HepG2 (cell line): ENCODE results near the gene KRT12. TPM values are rescaled to one million over a fixed set of nuclear protein-coding genes. Genes with fewer than 3 reads are reported as not detected.

Source experiments
- ARHGAP35 ChIP-seq: sonication (generic); formaldehyde crosslinking; IDR thresholded peaks from 2 replicates; pipeline ENCODE4 v1.9.0; 2022; ENCODE audit warnings: mild to moderate bottlenecking, inconsistent platforms, moderate library complexity, missing genetic modification reagents, borderline replicate concordance
- ATF7-NPFF ChIP-seq: sonication (generic); formaldehyde crosslinking; IDR thresholded peaks from 2 replicates; pipeline ENCODE4 v1.8.1; 2023; ENCODE audit warnings: mild to moderate bottlenecking, low read depth, missing genetic modification reagents, moderate library complexity
- ATM ChIP-seq: fragments of 450-650 bp; IDR thresholded peaks from 2 replicates; pipeline ENCODE4 v1.7.1; 2017; ENCODE audit warnings: mild to moderate bottlenecking, borderline replicate concordance
- FLYWCH1 ChIP-seq: sonication (generic); formaldehyde crosslinking; IDR thresholded peaks from 2 replicates; pipeline ENCODE4 v1.8.1; 2023; ENCODE audit warnings: mild to moderate bottlenecking, missing genetic modification reagents
- HOXA3 ChIP-seq: sonication (generic); formaldehyde crosslinking; IDR thresholded peaks from 2 replicates; pipeline ENCODE4 v1.5.0; 2020; ENCODE audit warnings: missing genetic modification reagents
- NCOA1 ChIP-seq: sonication (generic); formaldehyde crosslinking; IDR thresholded peaks from 2 replicates; pipeline ENCODE4 v1.9.0; 2021; ENCODE audit warnings: missing genetic modification reagents
- NFATC3 ChIP-seq: sonication (generic); formaldehyde crosslinking; IDR thresholded peaks from 2 replicates; pipeline ENCODE4 v1.5.1; 2020; ENCODE audit warnings: mild to moderate bottlenecking, missing genetic modification reagents
- RCOR2 ChIP-seq: IDR thresholded peaks from 2 replicates; pipeline ENCODE4 v1.6.1; 2016; ENCODE audit warnings: missing biosample characterization, missing genetic modification reagents
- RFX3 ChIP-seq: IDR thresholded peaks from 2 replicates; pipeline ENCODE4 v1.6.1; 2016; ENCODE audit warnings: missing biosample characterization, missing genetic modification reagents
- TAF15 ChIP-seq: fragments of 200-400 bp; formaldehyde crosslinking; IDR thresholded peaks from one replicate; pipeline ENCODE4 v1.6.1; 2018; ENCODE audit warnings: mild to moderate bottlenecking, low read depth, low read length; ENCODE audit not compliant: poor library complexity, severe bottlenecking
- U2AF2 ChIP-seq: fragments of 200-400 bp; formaldehyde crosslinking; IDR thresholded peaks from 2 replicates; pipeline ENCODE4 v1.6.1; 2017; ENCODE audit warnings: low read depth, mild to moderate bottlenecking, low read length
- ZBTB7A ChIP-seq: sonication (generic); formaldehyde crosslinking; IDR thresholded peaks from 2 replicates; pipeline ENCODE4 v1.8.0; 2022; ENCODE audit warnings: mild to moderate bottlenecking, missing genetic modification reagents
- ZBTB7B ChIP-seq: sonication (generic); formaldehyde crosslinking; IDR thresholded peaks from 2 replicates; pipeline ENCODE4 v1.4.0; 2020; ENCODE audit warnings: missing genetic modification reagents
- ZNF138 ChIP-seq: sonication (generic); formaldehyde crosslinking; IDR thresholded peaks from 2 replicates; pipeline ENCODE4 v1.5.0; 2020; ENCODE audit warnings: mild to moderate bottlenecking, low read depth, missing genetic modification reagents
- ZNF235 ChIP-seq: sonication (generic); formaldehyde crosslinking; IDR thresholded peaks from 2 replicates; pipeline ENCODE4 v1.8.1; 2023; ENCODE audit warnings: mild to moderate bottlenecking, missing genetic modification reagents, borderline replicate concordance
- ZNF292 ChIP-seq: sonication (generic); formaldehyde crosslinking; IDR thresholded peaks from 2 replicates; pipeline ENCODE4 v1.8.1; 2022; ENCODE audit warnings: mild to moderate bottlenecking, low read depth, missing genetic modification reagents, borderline replicate concordance
- ZNF382 ChIP-seq: sonication (generic); formaldehyde crosslinking; IDR thresholded peaks from 2 replicates; pipeline ENCODE4 v1.5.0; 2020; ENCODE audit warnings: missing genetic modification reagents, mild to moderate bottlenecking, borderline replicate concordance
- ZNF768 ChIP-seq: sonication (generic); formaldehyde crosslinking; IDR thresholded peaks from 2 replicates; pipeline ENCODE4 v1.4.0; 2020; ENCODE audit warnings: missing genetic modification reagents
- ZNF781 ChIP-seq: sonication (generic); formaldehyde crosslinking; IDR thresholded peaks from 2 replicates; pipeline ENCODE4 v1.5.1; 2020; ENCODE audit warnings: borderline replicate concordance, mild to moderate bottlenecking, missing genetic modification reagents; ENCODE audit errors: not compliant biosample characterization
- polyA plus RNA-seq, 8 experiments: library from polyadenylated mRNA; depleted of rRNA in 3 of 8; stranded (reverse) in 7 of 8; unstranded in 1 of 8; fragments of >200 nt; fragmentation: Illumina TruSeq in 4 of 8; extraction: Trizol in 4 of 8; gene quantifications; 2 replicates each; pipeline versions ENCODE4 v1.2.1 to v1.2.3, GENCODE V29; 2011 to 2016; ENCODE audit warnings: low read depth in 4 of 8, missing spikeins in 1 of 8, mixed read lengths in 1 of 8; ENCODE audit not compliant: insufficient read depth in 1 of 8
- total RNA-seq, 5 experiments: library from RNA; depleted of rRNA; stranded (reverse); fragments of >200 nt; fragmentation: Illumina TruSeq; extraction: Trizol; gene quantifications; 2 replicates each; pipeline ENCODE4 v1.2.3, GENCODE V29; 2016; ENCODE audit warnings: low read depth in 1 of 5
- TF ChIP-seq, protein P1 (sequence below), 2 experiments: sonication (generic) in 1 of 2; formaldehyde crosslinking in 1 of 2; IDR thresholded peaks; 2 replicates each; pipeline versions ENCODE4 v1.6.1 to v1.9.0; 2014 to 2022; ENCODE audit warnings: antibody characterized with exemption in 1 of 2, borderline replicate concordance in 1 of 2, inconsistent platforms in 1 of 2, low read depth in 1 of 2, missing genetic modification reagents in 1 of 2
- TF ChIP-seq, protein P2 (sequence below): IDR thresholded peaks from 2 replicates; pipeline ENCODE4 v1.6.1; 2018; ENCODE audit warnings: missing genetic modification reagents, mild to moderate bottlenecking, missing compliant biosample characterization
- TF ChIP-seq, protein P3 (sequence below): sonication (generic); formaldehyde crosslinking; IDR thresholded peaks from 2 replicates; pipeline ENCODE4 v1.8.1; 2023; ENCODE audit warnings: mild to moderate bottlenecking, inconsistent platforms, moderate library complexity, missing genetic modification reagents, borderline replicate concordance

KRT12 gene
- total and polyA plus RNA-seq, 2 of the 13 experiments (the other 11 are each of a cell fraction or from before 2014, with no cell fraction given): 0.07 to 0.09 TPM

DNA sequence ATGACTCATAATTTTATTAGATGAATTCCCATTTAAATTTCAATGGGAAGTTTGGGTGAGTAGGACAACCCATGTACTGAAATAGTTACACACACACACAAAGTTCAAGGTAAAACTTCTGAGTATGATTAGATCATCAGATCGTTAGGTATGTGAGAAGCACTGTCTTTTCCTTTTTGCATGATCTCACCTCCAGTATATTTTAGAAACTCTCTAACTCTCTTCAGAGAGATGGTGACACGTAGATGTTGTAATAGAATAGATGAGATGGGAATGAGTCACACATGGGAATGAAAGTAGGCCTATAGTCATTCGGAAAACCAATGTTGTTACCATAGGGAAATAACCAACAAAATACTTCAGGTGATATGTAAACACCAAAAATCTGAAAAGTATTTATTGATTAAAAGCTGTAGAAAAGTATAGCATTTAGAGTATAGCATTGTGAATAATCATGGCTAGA, 48.2 kb upstream of the KRT12 start (continued):
- TF ChIP-seq, protein P1, sequence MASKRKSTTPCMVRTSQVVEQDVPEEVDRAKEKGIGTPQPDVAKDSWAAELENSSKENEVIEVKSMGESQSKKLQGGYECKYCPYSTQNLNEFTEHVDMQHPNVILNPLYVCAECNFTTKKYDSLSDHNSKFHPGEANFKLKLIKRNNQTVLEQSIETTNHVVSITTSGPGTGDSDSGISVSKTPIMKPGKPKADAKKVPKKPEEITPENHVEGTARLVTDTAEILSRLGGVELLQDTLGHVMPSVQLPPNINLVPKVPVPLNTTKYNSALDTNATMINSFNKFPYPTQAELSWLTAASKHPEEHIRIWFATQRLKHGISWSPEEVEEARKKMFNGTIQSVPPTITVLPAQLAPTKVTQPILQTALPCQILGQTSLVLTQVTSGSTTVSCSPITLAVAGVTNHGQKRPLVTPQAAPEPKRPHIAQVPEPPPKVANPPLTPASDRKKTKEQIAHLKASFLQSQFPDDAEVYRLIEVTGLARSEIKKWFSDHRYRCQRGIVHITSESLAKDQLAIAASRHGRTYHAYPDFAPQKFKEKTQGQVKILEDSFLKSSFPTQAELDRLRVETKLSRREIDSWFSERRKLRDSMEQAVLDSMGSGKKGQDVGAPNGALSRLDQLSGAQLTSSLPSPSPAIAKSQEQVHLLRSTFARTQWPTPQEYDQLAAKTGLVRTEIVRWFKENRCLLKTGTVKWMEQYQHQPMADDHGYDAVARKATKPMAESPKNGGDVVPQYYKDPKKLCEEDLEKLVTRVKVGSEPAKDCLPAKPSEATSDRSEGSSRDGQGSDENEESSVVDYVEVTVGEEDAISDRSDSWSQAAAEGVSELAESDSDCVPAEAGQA (IDR thresholded peaks at IDR 0.05; ENCODE audit: low read depth): no peak
- TF ChIP-seq, protein P1 (CRISPR knock-in tag; IDR thresholded peaks at IDR 0.05; ENCODE audit: borderline replicate concordance): no peak
- TF ChIP-seq ZBTB7A (CRISPR knock-in tag) (no peak), ZNF768 (CRISPR knock-in tag) (no peak), RFX3 (CRISPR knock-in tag) (no peak), NFATC3 (CRISPR knock-in tag) (no peak), ZBTB7B (CRISPR knock-in tag) (no peak), HOXA3 (CRISPR knock-in tag) (no peak), ZNF781 (CRISPR knock-in tag) (no peak), U2AF2 (no peak), ZNF292 (CRISPR knock-in tag) (no peak), ATF7-NPFF (CRISPR knock-in tag) (no peak), FLYWCH1 (CRISPR knock-in tag) (no peak), ARHGAP35 (CRISPR knock-in tag) (no peak), ZNF235 (CRISPR knock-in tag) (no peak), TAF15 (no peak), ZNF382 (no peak), ATM (no peak), NCOA1 (CRISPR knock-in tag) (no peak), RCOR2 (CRISPR knock-in tag) (peak; percentile 58; the same call in 1 of the 2 replicates), ZNF138 (CRISPR knock-in tag) (no peak)
- TF ChIP-seq, protein P2, sequence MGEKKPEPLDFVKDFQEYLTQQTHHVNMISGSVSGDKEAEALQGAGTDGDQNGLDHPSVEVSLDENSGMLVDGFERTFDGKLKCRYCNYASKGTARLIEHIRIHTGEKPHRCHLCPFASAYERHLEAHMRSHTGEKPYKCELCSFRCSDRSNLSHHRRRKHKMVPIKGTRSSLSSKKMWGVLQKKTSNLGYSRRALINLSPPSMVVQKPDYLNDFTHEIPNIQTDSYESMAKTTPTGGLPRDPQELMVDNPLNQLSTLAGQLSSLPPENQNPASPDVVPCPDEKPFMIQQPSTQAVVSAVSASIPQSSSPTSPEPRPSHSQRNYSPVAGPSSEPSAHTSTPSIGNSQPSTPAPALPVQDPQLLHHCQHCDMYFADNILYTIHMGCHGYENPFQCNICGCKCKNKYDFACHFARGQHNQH: no peak
- TF ChIP-seq, protein P3, sequence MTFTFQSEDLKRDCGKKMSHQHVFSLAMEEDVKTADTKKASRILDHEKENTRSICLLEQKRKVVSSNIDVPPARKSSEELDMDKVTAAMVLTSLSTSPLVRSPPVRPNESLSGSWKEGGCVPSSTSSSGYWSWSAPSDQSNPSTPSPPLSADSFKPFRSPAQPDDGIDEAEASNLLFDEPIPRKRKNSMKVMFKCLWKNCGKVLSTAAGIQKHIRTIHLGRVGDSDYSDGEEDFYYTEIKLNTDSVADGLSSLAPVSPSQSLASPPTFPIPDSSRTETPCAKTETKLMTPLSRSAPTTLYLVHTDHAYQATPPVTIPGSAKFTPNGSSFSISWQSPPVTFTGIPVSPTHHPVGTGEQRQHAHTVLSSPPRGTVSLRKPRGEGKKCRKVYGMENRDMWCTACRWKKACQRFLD (CRISPR knock-in tag): no peak
